IPS-18c (cell line): Measurements from ENCODE around the gene L2HGDH.
A peak's percentile ranks its signal among the peaks of the same experiment; 100 is the strongest.

ENCODE experiments used
- H3K4me3 ChIP-seq: 2 replicates; pipeline ENCODE4 v1.7.0; 2013; ENCODE audit warnings: low read depth, mild to moderate bottlenecking, low read length, moderate library complexity; ENCODE audit not compliant: insufficient read depth
- H3K9me3 ChIP-seq: one replicate; pipeline ENCODE4 v1.6.1; 2013; ENCODE audit warnings: mild to moderate bottlenecking, low read length, moderate library complexity; ENCODE audit not compliant: control insufficient read depth, insufficient read depth

L2HGDH gene

GRCh38 chr14:50254248-50254647 lies 57.8 kb downstream of the L2HGDH start:
- H3K9me3 ChIP-seq: no peaks in the 10 kb centered on the region
- no peak overlapping the region for H3K4me3 ChIP-seq

- Histone ChIP-seq H3K9me3 (no peaks in the 10 kb centered on the region), H3K4me3 (no peak overlapping the region)
These were observed 62.8 kb downstream of the L2HGDH start for GRCh38 chr14:50249136-50249775.

- no peak overlapping the region for H3K4me3 ChIP-seq
- H3K9me3 ChIP-seq: no peaks in the 10 kb centered on the region
These were observed 64.8 kb downstream of the L2HGDH start for GRCh38 chr14:50247245-50247644.

- H3K4me3 ChIP-seq: no peak overlapping the region
- no peaks in the 10 kb centered on the region for H3K9me3 ChIP-seq
These were observed 69.3 kb downstream of the L2HGDH start for GRCh38 chr14:50242566-50243310.

GRCh38 chr14:50242096-50242495 lies 69.9 kb downstream of the L2HGDH start:
- no peak overlapping the region for H3K4me3 ChIP-seq

GRCh38 chr14:50237427-50237826 lies 74.6 kb downstream of the L2HGDH start:
- H3K4me3 ChIP-seq: no peak overlapping the region
- H3K9me3 ChIP-seq: no peaks in the 10 kb centered on the region

More at GRCh38 chr14:50242096-50242495, 69.9 kb downstream of the L2HGDH start:
- no peaks in the 10 kb centered on the region for H3K9me3 ChIP-seq

- H3K9me3 ChIP-seq: peaks cover 2% of the 10 kb centered on the region
- H3K4me3 ChIP-seq: no peak overlapping the region
These were observed 78.1 kb downstream of the L2HGDH start for GRCh38 chr14:50233951-50234250.

- Histone ChIP-seq H3K4me3 (no peak overlapping the region), H3K9me3 (peaks cover 2% of the 10 kb centered on the region)
These were observed 78.7 kb downstream of the L2HGDH start for GRCh38 chr14:50233166-50233950.

- Histone ChIP-seq H3K4me3 (peak overlapping the region; percentile 80), H3K9me3 (peaks cover 2% of the 10 kb centered on the region)
These were observed 79.8 kb downstream of the L2HGDH start for GRCh38 chr14:50232276-50232642.

- Histone ChIP-seq H3K9me3 (peaks cover 2% of the 10 kb centered on the region), H3K4me3 (peak within 1 kb of the TSS; percentile 80)
These were observed 80.4 kb downstream of the L2HGDH start, which contains the start of gene SOS2 for GRCh38 chr14:50231475-50232275. Gene SOS2, minus strand, starts transcription at chr14:50231578. Its CDS starts 295 bp downstream, at chr14:50231283.

- peaks cover 2% of the 10 kb centered on the region for H3K9me3 ChIP-seq
- H3K4me3 ChIP-seq: peak overlapping the region; percentile 80
These were observed 81.1 kb downstream of the L2HGDH start for GRCh38 chr14:50230701-50231474.

- peak overlapping the region; percentile 80 for H3K4me3 ChIP-seq
- H3K9me3 ChIP-seq: peaks cover 2% of the 10 kb centered on the region
These were observed 81.7 kb downstream of the L2HGDH start for GRCh38 chr14:50230401-50230700.

- H3K4me3 ChIP-seq: no peak overlapping the region
- H3K9me3 ChIP-seq: peaks cover 2% of the 10 kb centered on the region
These were observed 82.3 kb downstream of the L2HGDH start for GRCh38 chr14:50229681-50230080.

GRCh38 chr14:50228313-50228712 lies 83.7 kb downstream of the L2HGDH start:
- Histone ChIP-seq H3K9me3 (peaks cover 2% of the 10 kb centered on the region), H3K4me3 (no peak overlapping the region)

- no peak overlapping the region for H3K4me3 ChIP-seq
These were observed 86.1 kb downstream of the L2HGDH start for GRCh38 chr14:50225974-50226297.

GRCh38 chr14:50225067-50225973 lies 86.7 kb downstream of the L2HGDH start:
- H3K4me3 ChIP-seq: no peak overlapping the region

More at GRCh38 chr14:50225974-50226297, 86.1 kb downstream of the L2HGDH start:
- H3K9me3 ChIP-seq: peaks cover 2% of the 10 kb centered on the region

More at GRCh38 chr14:50225067-50225973, 86.7 kb downstream of the L2HGDH start:
- peaks cover 2% of the 10 kb centered on the region for H3K9me3 ChIP-seq
